BLaER1 (cell line): Measurements from ENCODE around the gene CYP26B1.

Experiments
- H3K27ac ChIP-seq: shearing (Covaris generic); formaldehyde crosslinking; 2 replicates; pipeline ENCODE4 v1.8.1; 2022
- H3K27me3 ChIP-seq: shearing (Covaris generic); formaldehyde crosslinking; 2 replicates; pipeline ENCODE4 v1.8.1; 2022
- H3K36me3 ChIP-seq: shearing (Covaris generic); formaldehyde crosslinking; 2 replicates; pipeline ENCODE4 v1.8.1; 2022
- H3K4me1 ChIP-seq: shearing (Covaris generic); formaldehyde crosslinking; 2 replicates; pipeline ENCODE4 v1.8.1; 2022
- H3K4me2 ChIP-seq: shearing (Covaris generic); formaldehyde crosslinking; 2 replicates; pipeline ENCODE4 v1.8.1; 2022
- H3K4me3 ChIP-seq: shearing (Covaris generic); formaldehyde crosslinking; 2 replicates; pipeline ENCODE4 v1.8.1; 2022
- H3K9ac ChIP-seq: shearing (Covaris generic); formaldehyde crosslinking; 2 replicates; pipeline ENCODE4 v1.8.1; 2022
- H3K9me3 ChIP-seq: shearing (Covaris generic); formaldehyde crosslinking; 2 replicates; pipeline ENCODE4 v1.8.1; 2022
- H4K20me1 ChIP-seq: shearing (Covaris generic); formaldehyde crosslinking; 2 replicates; pipeline ENCODE4 v1.8.1; 2022
- Cebpa-rat ChIP-seq: shearing (Covaris generic); IDR thresholded peaks from 2 replicates; pipeline ENCODE4 v1.8.1; 2022

Gene CYP26B1

GRCh38 chr2:72142570-72143440 is 4.9 kb downstream of the CYP26B1 start:
- H3K9ac ChIP-seq, result no peak overlapping the region
- H3K4me3 ChIP-seq, result 0 out of 2 replicates have a peak overlapping the region, but pooled peaks have one; percentile 26
- peak overlapping the region; percentile 97 for H3K4me2 ChIP-seq
- H3K27ac ChIP-seq, result no peak overlapping the region
- peaks cover 5% of the 10 kb centered on the region; the same call in 1 of the 2 replicates for H3K9me3 ChIP-seq
- H4K20me1 ChIP-seq, result peaks cover 46% of the 10 kb centered on the region
- H3K27me3 ChIP-seq, result peaks cover 67% of the 10 kb centered on the region
- TF ChIP-seq Cebpa-rat, result no peak
- H3K36me3 ChIP-seq, result no peaks in the 10 kb centered on the region
- H3K4me1 ChIP-seq, result peaks cover 46% of the 10 kb centered on the region

GRCh38 chr2:72141881-72142451 is 5.7 kb downstream of the CYP26B1 start:
- H3K4me2 ChIP-seq, result no peak overlapping the region
- H3K9ac ChIP-seq, result no peak overlapping the region
- H4K20me1 ChIP-seq, result peaks cover 37% of the 10 kb centered on the region
- peaks cover 46% of the 10 kb centered on the region for H3K4me1 ChIP-seq
- H3K27ac ChIP-seq, result no peak overlapping the region
- H3K27me3 ChIP-seq, result peaks cover 58% of the 10 kb centered on the region
- no peak overlapping the region for H3K4me3 ChIP-seq
- no peaks in the 10 kb centered on the region for H3K36me3 ChIP-seq
- peaks cover 5% of the 10 kb centered on the region; the same call in 1 of the 2 replicates for H3K9me3 ChIP-seq
- no peak for TF ChIP-seq Cebpa-rat

GRCh38 chr2:72141032-72141645 is 6.5 kb downstream of the CYP26B1 start:
- H3K9ac ChIP-seq, result no peak overlapping the region
- no peak overlapping the region for H3K4me3 ChIP-seq
- no peak for TF ChIP-seq Cebpa-rat
- H3K4me1 ChIP-seq, result peaks cover 44% of the 10 kb centered on the region
- H3K27ac ChIP-seq, result no peak overlapping the region
- H4K20me1 ChIP-seq, result peaks cover 29% of the 10 kb centered on the region
- H3K36me3 ChIP-seq, result no peaks in the 10 kb centered on the region
- H3K9me3 ChIP-seq, result no peaks in the 10 kb centered on the region
- peak overlapping the region; percentile 14; the same call in 1 of the 2 replicates for H3K4me2 ChIP-seq
- H3K27me3 ChIP-seq, result peaks cover 50% of the 10 kb centered on the region

GRCh38 chr2:72140621-72140960 is 7.1 kb downstream of the CYP26B1 start:
- peaks cover 45% of the 10 kb centered on the region for H3K27me3 ChIP-seq
- peaks cover 24% of the 10 kb centered on the region for H4K20me1 ChIP-seq
- no peak overlapping the region for H3K4me2 ChIP-seq
- peaks cover 39% of the 10 kb centered on the region for H3K4me1 ChIP-seq
- H3K27ac ChIP-seq, result no peak overlapping the region
- no peak for TF ChIP-seq Cebpa-rat
- no peak overlapping the region for H3K9ac ChIP-seq
- H3K4me3 ChIP-seq, result no peak overlapping the region
- H3K36me3 ChIP-seq, result no peaks in the 10 kb centered on the region
- no peaks in the 10 kb centered on the region for H3K9me3 ChIP-seq

- Histone ChIP-seq H3K4me1 (peaks cover 34% of the 10 kb centered on the region), H3K4me2 (no peak overlapping the region), H3K9ac (no peak overlapping the region), H3K4me3 (no peak overlapping the region), H3K9me3 (no peaks in the 10 kb centered on the region), H3K27ac (no peak overlapping the region), H3K36me3 (no peaks in the 10 kb centered on the region), H3K27me3 (peaks cover 39% of the 10 kb centered on the region), H4K20me1 (peaks cover 20% of the 10 kb centered on the region)
- no peak for TF ChIP-seq Cebpa-rat
Observed at GRCh38 chr2:72139874-72140620, 7.6 kb downstream of the CYP26B1 start.

- no peaks in the 10 kb centered on the region for H3K9me3 ChIP-seq
- peaks cover 33% of the 10 kb centered on the region for H3K4me1 ChIP-seq
- TF ChIP-seq Cebpa-rat, result no peak
- H3K4me2 ChIP-seq, result no peak overlapping the region
- H3K36me3 ChIP-seq, result no peaks in the 10 kb centered on the region
- H3K27ac ChIP-seq, result no peak overlapping the region
- H3K4me3 ChIP-seq, result no peak overlapping the region
- peaks cover 15% of the 10 kb centered on the region for H4K20me1 ChIP-seq
- H3K27me3 ChIP-seq, result peaks cover 34% of the 10 kb centered on the region
- H3K9ac ChIP-seq, result no peak overlapping the region
Observed at GRCh38 chr2:72139471-72139873, 8.2 kb downstream of the CYP26B1 start.

- no peak overlapping the region for H3K27ac ChIP-seq
Observed at GRCh38 chr2:72138921-72139381, 8.7 kb downstream of the CYP26B1 start.

GRCh38 chr2:72138011-72138881 is 9.4 kb downstream of the CYP26B1 start:
- peaks cover 35% of the 10 kb centered on the region for H3K4me1 ChIP-seq
- TF ChIP-seq Cebpa-rat, result no peak
- no peak overlapping the region for H3K4me3 ChIP-seq
- H3K4me2 ChIP-seq, result no peak overlapping the region
- H3K9me3 ChIP-seq, result no peaks in the 10 kb centered on the region
- H3K9ac ChIP-seq, result no peak overlapping the region
- peaks cover 21% of the 10 kb centered on the region for H3K27me3 ChIP-seq
- 0 out of 2 replicates have a peak, but pooled peaks cover 5% of the 10 kb centered on the region for H4K20me1 ChIP-seq
- H3K27ac ChIP-seq, result no peak overlapping the region
- H3K36me3 ChIP-seq, result no peaks in the 10 kb centered on the region

More at GRCh38 chr2:72138921-72139381, 8.7 kb downstream of the CYP26B1 start:
- peaks cover 35% of the 10 kb centered on the region for H3K4me1 ChIP-seq
- no peaks in the 10 kb centered on the region for H3K36me3 ChIP-seq
- TF ChIP-seq Cebpa-rat, result no peak
- H3K4me2 ChIP-seq, result no peak overlapping the region
- H3K9me3 ChIP-seq, result no peaks in the 10 kb centered on the region
- peaks cover 12% of the 10 kb centered on the region; the same call in 1 of the 2 replicates for H4K20me1 ChIP-seq
- H3K27me3 ChIP-seq, result peaks cover 28% of the 10 kb centered on the region
- no peak overlapping the region for H3K9ac ChIP-seq
- no peak overlapping the region for H3K4me3 ChIP-seq
